Mesodermal cell (in vitro differentiated cells): ENCODE measurements around the gene SLCO3A1.
"Not testable (repeated sequence)": the region's sequence is repeated elsewhere in the genome, so short reads cannot be mapped to it uniquely, and the experiment has no call there.

ENCODE experiments used
- H3K27ac ChIP-seq: 2 replicates; pipeline ENCODE4 v1.7.0; 2013; ENCODE audit warnings: mild to moderate bottlenecking, low read depth, low read length, moderate library complexity; ENCODE audit not compliant: severe bottlenecking
- H3K36me3 ChIP-seq: 2 replicates; pipeline ENCODE4 v1.7.1; 2013; ENCODE audit warnings: mild to moderate bottlenecking, low read length, moderate library complexity; ENCODE audit not compliant: control insufficient read depth, insufficient read depth
- H3K4me1 ChIP-seq: one replicate; pipeline ENCODE4 v1.7.1; 2013; ENCODE audit warnings: mild to moderate bottlenecking, low read length; ENCODE audit not compliant: insufficient read depth, control insufficient read depth, poor library complexity, severe bottlenecking
- H3K4me3 ChIP-seq: 2 replicates; pipeline ENCODE4 v1.7.0; 2013; ENCODE audit warnings: low read length, control low read depth, mild to moderate bottlenecking; ENCODE audit not compliant: insufficient read depth, poor library complexity, severe bottlenecking; ENCODE audit errors: extremely low read depth
- H3K9me3 ChIP-seq: 2 replicates; pipeline ENCODE4 v1.7.1; 2013; ENCODE audit warnings: mild to moderate bottlenecking, low read length, moderate library complexity; ENCODE audit not compliant: control insufficient read depth
- WGBS, 2 experiments: methylation state at CpG; one replicate each; pipeline ENCODE4 v1.1.5; 2013; ENCODE audit warnings: missing lambda C conversion rate in 2 of 2; ENCODE audit not compliant: insufficient coverage in 2 of 2; 5-methylcytosine and 5-hydroxymethylcytosine counted together

The SLCO3A1 gene

DNA sequence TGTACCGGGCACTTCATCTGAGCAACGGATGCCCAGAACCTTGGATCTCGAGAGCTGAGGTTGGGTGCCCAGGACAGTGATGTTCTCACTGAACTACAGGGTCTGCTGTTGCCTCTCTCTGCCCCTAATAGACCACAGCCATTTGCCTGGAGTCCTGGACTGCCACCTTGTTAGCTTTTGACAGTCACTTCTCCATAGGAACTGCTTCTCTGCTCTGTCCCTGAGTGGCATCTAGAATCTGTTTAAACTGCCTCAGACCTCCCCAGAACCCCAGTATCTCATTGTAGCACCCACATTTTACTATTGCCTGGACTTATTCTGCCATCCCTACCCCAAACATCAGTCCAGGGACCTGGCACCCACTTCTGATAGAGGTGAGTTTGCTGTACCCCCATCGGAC, 194.4 kb downstream of the SLCO3A1 start:
- WGBS, 2 experiments, result 84 to 100% methylated on average over 3 of the region's 4 CpGs

GRCh38 chr15:92048739-92049138, 195.2 kb downstream of the SLCO3A1 start:
- no peak overlapping the region for H3K4me3 ChIP-seq
- H3K36me3 ChIP-seq, result no peaks in the 10 kb centered on the region
- no peak overlapping the region for H3K27ac ChIP-seq
- H3K4me1 ChIP-seq, result peaks cover 5% of the 10 kb centered on the region
- H3K9me3 ChIP-seq, result no peaks in the 10 kb centered on the region
- 90 to 93% methylated on average over 3 to 5 of the region's 7 CpGs for WGBS, 2 experiments

More for the DNA sequence above, 194.4 kb downstream of the SLCO3A1 start:
- Histone ChIP-seq H3K4me1 (peaks cover 5% of the 10 kb centered on the region), H3K4me3 (no peak overlapping the region), H3K27ac (no peak overlapping the region), H3K9me3 (no peaks in the 10 kb centered on the region), H3K36me3 (no peaks in the 10 kb centered on the region)

- Histone ChIP-seq H3K36me3 (no peaks in the 10 kb centered on the region), H3K9me3 (no peaks in the 10 kb centered on the region), H3K27ac (no peak overlapping the region), H3K4me1 (no peaks in the 10 kb centered on the region), H3K4me3 (no peak overlapping the region)
- 88 to 95% methylated on average over 10 of the region's 10 CpGs for WGBS, 2 experiments
Measured at GRCh38 chr15:92049290-92049989, 195.9 kb downstream of the SLCO3A1 start.

GRCh38 chr15:92050220-92050898, 196.9 kb downstream of the SLCO3A1 start:
- Histone ChIP-seq H3K4me1 (no peaks in the 10 kb centered on the region), H3K27ac (no peak overlapping the region), H3K9me3 (no peaks in the 10 kb centered on the region), H3K36me3 (no peaks in the 10 kb centered on the region), H3K4me3 (no peak overlapping the region)
- WGBS, 2 experiments, result 92 to 93% methylated on average over 9 of the region's 9 CpGs

- Histone ChIP-seq H3K27ac (no peak overlapping the region), H3K4me3 (no peak overlapping the region)
Measured at GRCh38 chr15:92051716-92052115, 198.2 kb downstream of the SLCO3A1 start.

DNA sequence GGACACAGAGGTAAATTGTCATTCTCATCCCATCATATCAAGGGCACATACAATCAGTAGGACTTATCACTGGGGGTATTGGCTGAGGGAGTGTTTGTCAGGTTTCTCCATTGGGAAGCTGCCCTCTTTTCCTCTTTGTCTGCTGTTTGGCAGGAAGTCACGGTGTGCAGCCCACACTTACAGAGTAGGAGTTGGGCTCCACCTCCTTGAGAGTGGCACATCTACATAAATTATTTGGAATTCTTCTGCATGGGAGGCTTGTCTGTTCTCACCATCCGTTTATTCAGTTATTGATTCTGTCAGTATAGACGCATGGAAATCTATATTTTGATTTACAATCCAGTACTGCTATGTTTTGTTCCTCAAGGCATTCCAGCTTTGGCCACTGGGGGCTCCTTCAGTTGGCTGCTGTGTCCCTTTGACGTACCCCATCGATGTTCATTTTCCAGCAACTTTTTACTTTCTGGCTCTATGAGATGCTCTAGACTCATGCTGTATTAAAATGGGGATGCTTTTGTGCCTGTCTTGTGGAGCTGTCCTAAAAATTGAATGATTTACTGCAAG, 200.3 kb downstream of the SLCO3A1 start:
- H3K4me1 ChIP-seq, result no peaks in the 10 kb centered on the region
- H3K36me3 ChIP-seq, result no peaks in the 10 kb centered on the region
- no peak overlapping the region for H3K27ac ChIP-seq
- H3K9me3 ChIP-seq, result no peaks in the 10 kb centered on the region
- no peak overlapping the region for H3K4me3 ChIP-seq
- WGBS, 2 experiments, result 33 to 79% methylated on average over 1 to 3 of the region's 5 CpGs

More at GRCh38 chr15:92051716-92052115, 198.2 kb downstream of the SLCO3A1 start:
- WGBS, 2 experiments, result 90 to 92% methylated on average over 6 to 7 of the region's 8 CpGs
- Histone ChIP-seq H3K4me1 (no peaks in the 10 kb centered on the region), H3K36me3 (no peaks in the 10 kb centered on the region), H3K9me3 (no peaks in the 10 kb centered on the region)

GRCh38 chr15:92056875-92057274, 203.4 kb downstream of the SLCO3A1 start:
- H3K4me3 ChIP-seq, result no peak overlapping the region

DNA sequence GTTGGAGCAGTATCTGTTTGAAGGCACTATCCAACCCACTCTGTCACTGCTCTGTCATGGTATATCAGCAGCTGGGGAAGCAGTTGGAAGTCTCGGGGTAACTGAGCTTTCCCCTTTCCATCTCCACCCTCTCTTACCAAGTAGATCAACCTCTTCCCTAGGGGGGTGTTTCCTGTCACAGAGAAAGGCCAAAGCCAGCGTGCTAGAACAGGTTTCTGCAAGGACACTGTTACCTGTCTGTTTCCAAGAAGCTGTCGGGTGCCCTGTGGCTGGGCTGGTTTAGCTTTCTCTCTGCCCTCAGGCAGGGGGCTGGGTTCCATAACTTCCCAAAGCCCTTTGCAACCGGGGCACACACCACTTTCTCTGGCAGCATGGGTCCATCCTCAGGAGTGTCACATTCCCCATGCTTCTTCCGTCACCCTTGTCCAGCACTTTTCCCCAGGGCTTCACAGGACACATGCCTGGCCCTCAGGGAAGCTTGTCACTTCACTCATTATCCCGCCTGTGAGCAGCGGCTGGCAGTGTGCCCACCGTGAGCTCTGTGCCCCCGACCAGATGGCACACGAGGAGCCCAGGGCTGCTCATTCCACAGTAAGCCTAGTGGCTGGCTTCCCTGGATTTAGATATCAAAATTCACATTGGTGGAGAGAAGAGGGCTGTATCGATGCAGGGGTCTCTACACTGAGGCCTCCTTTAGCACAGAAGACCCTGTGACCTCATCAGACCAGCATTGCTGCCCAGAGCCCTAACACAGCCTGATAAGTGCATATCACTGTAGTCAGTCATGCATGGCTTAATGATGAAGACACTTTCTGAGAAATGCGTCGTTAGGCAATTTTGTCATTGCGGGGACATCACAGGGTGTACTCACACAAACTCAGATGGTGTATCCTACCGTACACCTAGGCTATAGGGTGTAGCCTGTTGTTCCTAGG, 205.8 kb downstream of the SLCO3A1 start:
- WGBS, 2 experiments, result 92 to 94% methylated on average over 13 to 15 of the region's 15 CpGs
- Histone ChIP-seq H3K4me3 (no peak overlapping the region), H3K27ac (no peak overlapping the region), H3K36me3 (no peaks in the 10 kb centered on the region), H3K9me3 (no peaks in the 10 kb centered on the region), H3K4me1 (no peaks in the 10 kb centered on the region)

More at GRCh38 chr15:92056875-92057274, 203.4 kb downstream of the SLCO3A1 start:
- Histone ChIP-seq H3K36me3 (no peaks in the 10 kb centered on the region), H3K4me1 (no peaks in the 10 kb centered on the region), H3K9me3 (no peaks in the 10 kb centered on the region), H3K27ac (no peak overlapping the region)
- WGBS, 2 experiments, result 67% methylated on average over 4 of the region's 4 CpGs

GRCh38 chr15:92059971-92060311, 206.4 kb downstream of the SLCO3A1 start:
- H3K9me3 ChIP-seq, H3K4me1 ChIP-seq, H3K36me3 ChIP-seq, H3K4me3 ChIP-seq, H3K27ac ChIP-seq: not testable (repeated sequence)
- WGBS, 2 experiments, result 50 to 100% methylated on average over 1 to 2 of the region's 3 CpGs

- 87 to 100% methylated on average over 1 to 7 of the region's 7 CpGs for WGBS, 2 experiments
- no peaks in the 10 kb centered on the region for H3K9me3 ChIP-seq
- no peak overlapping the region for H3K4me3 ChIP-seq
- H3K4me1 ChIP-seq, result no peaks in the 10 kb centered on the region
- no peak overlapping the region for H3K27ac ChIP-seq
- no peaks in the 10 kb centered on the region for H3K36me3 ChIP-seq
Measured at GRCh38 chr15:92061511-92062195, 208.1 kb downstream of the SLCO3A1 start.
